Measurements from ENCODE around the gene SHLD3.

The SHLD3 gene, protein sequence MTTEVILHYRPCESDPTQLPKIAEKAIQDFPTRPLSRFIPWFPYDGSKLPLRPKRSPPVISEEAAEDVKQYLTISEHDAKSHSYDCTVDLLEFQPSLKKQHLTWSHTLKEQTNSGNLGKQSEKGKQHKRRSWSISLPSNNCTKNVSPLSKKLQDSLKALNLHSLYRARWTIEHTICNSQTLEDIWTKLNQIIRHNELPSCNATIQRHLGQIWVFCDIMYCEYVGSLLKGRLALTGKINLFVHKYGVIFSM

GRCh38 chr5:65624571-65625555, at the start of gene SHLD3, which contains the start of gene TRAPPC13:
TSS of gene SHLD3 (plus strand) at chr5:65625027. CDS start at chr5:65629588, 4,561 bp downstream.
TSS of gene TRAPPC13 (plus strand) at chr5:65625027. CDS start at chr5:65625061, 34 bp downstream.
- no peak for TF ChIP-seq CTCF (IDR thresholded peaks at IDR 0.05)

DNA sequence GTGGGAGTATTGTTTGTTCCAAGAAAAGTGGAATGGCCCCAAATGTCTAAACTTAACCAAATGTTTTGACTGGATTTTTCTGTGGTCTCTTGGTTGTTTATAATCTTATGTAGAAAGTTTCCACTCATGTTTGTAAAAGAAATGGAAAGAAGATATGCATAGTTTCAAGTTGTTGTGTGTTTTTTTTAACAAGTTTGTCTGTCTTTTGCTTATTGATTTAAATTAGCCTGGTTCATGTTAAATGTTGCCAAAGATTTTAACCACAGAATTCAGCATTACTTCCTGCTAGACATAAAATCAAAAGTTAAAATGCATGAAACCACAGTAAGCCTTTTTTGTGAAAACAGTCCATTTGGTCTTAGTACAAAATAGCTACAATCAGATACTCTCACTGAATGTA, 47.7 kb upstream of the SHLD3 start:
- TF ChIP-seq CTCF (IDR thresholded peaks at IDR 0.05), result no peak

DNA sequence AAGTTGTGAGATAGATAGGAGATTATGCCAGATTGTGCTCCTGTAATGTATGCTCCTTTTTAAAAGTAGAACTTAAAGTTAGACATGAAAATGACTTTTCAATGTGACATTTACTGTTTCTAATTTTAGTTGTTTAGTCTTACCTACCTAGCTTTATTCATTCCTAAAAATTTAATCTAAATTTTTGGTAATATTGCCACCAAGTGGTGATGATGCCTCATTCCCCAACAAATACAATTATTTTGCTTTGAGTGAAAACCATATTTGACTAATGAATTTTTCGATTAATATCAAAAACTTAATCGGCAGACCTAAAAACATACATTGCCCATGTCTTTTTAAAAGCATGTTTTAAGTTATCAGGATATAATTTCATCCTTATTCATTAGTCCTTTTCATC, 36.1 kb upstream of the SHLD3 start:
- no peak; the same call in 1 of the 2 replicates for TF ChIP-seq CTCF (IDR thresholded peaks at IDR 0.05)

- no peak for TF ChIP-seq CTCF (IDR thresholded peaks at IDR 0.05)
These were observed 13.3 kb upstream of the SHLD3 start for GRCh38 chr5:65611524-65611923.

- TF ChIP-seq CTCF (IDR thresholded peaks at IDR 0.05), result no peak
These were observed 12.4 kb upstream of the SHLD3 start for GRCh38 chr5:65612298-65612907.

DNA sequence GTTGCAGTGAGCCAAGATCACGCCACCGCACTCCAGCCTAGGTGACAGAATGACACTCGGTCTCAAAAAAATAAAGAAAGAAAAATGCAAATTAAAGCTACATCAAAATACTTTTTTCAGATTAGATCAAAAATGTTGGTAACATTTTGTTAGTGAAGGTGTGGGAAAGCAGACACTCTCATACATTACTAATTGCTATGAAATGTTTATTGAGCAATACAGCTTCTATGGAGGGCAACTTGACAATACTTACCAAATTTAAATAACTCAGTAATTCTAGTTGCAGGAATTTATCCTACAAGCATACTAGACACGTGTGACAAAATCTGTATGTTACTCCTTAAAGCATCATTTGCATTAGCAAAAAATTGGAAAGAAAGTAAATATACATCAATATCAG, 4.8 kb upstream of the SHLD3 start:
- TF ChIP-seq CTCF (IDR thresholded peaks at IDR 0.05), result no peak

GRCh38 chr5:65623482-65623881, 1.3 kb upstream of the SHLD3 start:
- TF ChIP-seq CTCF (IDR thresholded peaks at IDR 0.05), result no peak
